WTC11 (cell line): Measurements from ENCODE around the gene FRK. TPM values are rescaled to one million over a fixed set of nuclear protein-coding genes. Genes with fewer than 3 reads are reported as not detected.

ENCODE experiments used
- ATAC-seq: fragments of 200-7000 bp; cut with Tn5 transposase; 2 replicates; pipeline ENCODE4 v1.10.0; 2021; ENCODE audit warnings: mild to moderate bottlenecking, moderate library complexity
- CTCF ChIA-PET: fragments of 300-600 bp; sonication (Branson Sonifier 250); formaldehyde crosslinking; loops from one replicate; lab custom pipeline; 2021; ENCODE audit warnings: antibody characterized with exemption; lab: Charles Lee
- POLR2A ChIA-PET: fragments of 350-600 bp; sonication (Branson Sonifier 250); formaldehyde crosslinking; loops from one replicate; lab custom pipeline; 2021; ENCODE audit warnings: antibody characterized with exemption; lab: Charles Lee
- DNase-seq: peaks from one replicate; pipeline ENCODE4 v3.0.0; 2021; ENCODE audit warnings: low spot score
- H3K27ac Mint-ChIP-seq: 2 replicates; pipeline ENCODE4 v1.8.0; 2021; ENCODE audit warnings: mixed read lengths
- H3K27me3 Mint-ChIP-seq: 2 replicates; pipeline ENCODE4 v1.8.0; 2021; ENCODE audit warnings: low read depth, mild to moderate bottlenecking, moderate library complexity, mixed read lengths
- H3K36me3 Mint-ChIP-seq: 2 replicates; pipeline ENCODE4 v1.8.0; 2021; ENCODE audit warnings: mixed read lengths
- H3K4me1 Mint-ChIP-seq: 2 replicates; pipeline ENCODE4 v1.8.0; 2022; ENCODE audit warnings: mixed read lengths
- H3K4me3 Mint-ChIP-seq: 2 replicates; pipeline ENCODE4 v1.8.0; 2021; ENCODE audit warnings: mild to moderate bottlenecking, moderate library complexity, mixed read lengths
- H3K9me3 Mint-ChIP-seq: 2 replicates; pipeline ENCODE4 v1.8.0; 2021; ENCODE audit warnings: mixed read lengths
- CREB1 ChIP-seq: sonication (generic); formaldehyde crosslinking; IDR thresholded peaks from 2 replicates; pipeline ENCODE4 v1.8.0; 2023; ENCODE audit warnings: mild to moderate bottlenecking, missing genetic modification reagents
- ELF4 ChIP-seq: sonication (generic); formaldehyde crosslinking; IDR thresholded peaks from 2 replicates; pipeline ENCODE4 v1.8.1; 2022; ENCODE audit warnings: low read depth, mild to moderate bottlenecking, moderate library complexity, missing genetic modification reagents
- ESRRA ChIP-seq: sonication (generic); formaldehyde crosslinking; IDR thresholded peaks from 2 replicates; pipeline ENCODE4 v1.8.1; 2022; ENCODE audit warnings: mild to moderate bottlenecking, missing genetic modification reagents, borderline replicate concordance
- NR1H2 ChIP-seq: sonication (generic); formaldehyde crosslinking; IDR thresholded peaks from 2 replicates; pipeline ENCODE4 v1.9.0; 2021; ENCODE audit warnings: mild to moderate bottlenecking, moderate library complexity, missing genetic modification reagents
- SMAD3 ChIP-seq: sonication (generic); formaldehyde crosslinking; IDR thresholded peaks from 2 replicates; pipeline ENCODE4 v1.8.0; 2022; ENCODE audit warnings: missing genetic modification reagents, mild to moderate bottlenecking, borderline replicate concordance
- SMAD4 ChIP-seq: sonication (generic); formaldehyde crosslinking; IDR thresholded peaks from 2 replicates; pipeline ENCODE4 v1.8.0; 2022; ENCODE audit warnings: mild to moderate bottlenecking, missing genetic modification reagents
- ZBTB21 ChIP-seq: sonication (generic); formaldehyde crosslinking; IDR thresholded peaks from 2 replicates; pipeline ENCODE4 v1.8.1; 2023; ENCODE audit warnings: mild to moderate bottlenecking, missing genetic modification reagents, borderline replicate concordance
- ZNF121 ChIP-seq: sonication (generic); formaldehyde crosslinking; IDR thresholded peaks from 2 replicates; pipeline ENCODE4 v1.8.0; 2023; ENCODE audit warnings: missing genetic modification reagents
- total RNA-seq: library from RNA; stranded (reverse); gene quantifications from 3 replicates; pipeline ENCODE4 v1.2.3, GENCODE V29; 2021
- TF ChIP-seq, protein P1 (sequence below): sonication (generic); formaldehyde crosslinking; IDR thresholded peaks from 2 replicates; pipeline ENCODE4 v1.8.1; 2022; ENCODE audit warnings: missing genetic modification reagents, borderline replicate concordance
- TF ChIP-seq, protein P2 (sequence below): fragments of 250-450 bp; sonication (Bioruptor Pico); IDR thresholded peaks from 2 replicates; pipeline ENCODE4 v1.9.0; 2021; ENCODE audit warnings: mild to moderate bottlenecking
- TF ChIP-seq, protein P3 (sequence below): fragments of 250-450 bp; sonication (Bioruptor Pico); IDR thresholded peaks from 2 replicates; pipeline ENCODE4 v1.8.0; 2021; ENCODE audit warnings: mild to moderate bottlenecking
- TF ChIP-seq, protein P4 (sequence below): sonication (generic); formaldehyde crosslinking; conservative IDR thresholded peaks from 2 replicates; pipeline ENCODE4 v1.8.1; 2022; ENCODE audit warnings: mild to moderate bottlenecking, missing genetic modification reagents
- TF ChIP-seq, protein P5 (sequence below): fragments of 250-450 bp; sonication (Bioruptor Pico); IDR thresholded peaks from 2 replicates; pipeline ENCODE4 v1.9.0; 2021; ENCODE audit warnings: mild to moderate bottlenecking
- TF ChIP-seq, protein P6 (sequence below): sonication (generic); formaldehyde crosslinking; IDR thresholded peaks from 2 replicates; pipeline ENCODE4 v1.8.0; 2022; ENCODE audit warnings: missing genetic modification reagents

FRK gene
- total RNA-seq, 1 experiment from 2014 or later: 0.13 TPM

DNA sequence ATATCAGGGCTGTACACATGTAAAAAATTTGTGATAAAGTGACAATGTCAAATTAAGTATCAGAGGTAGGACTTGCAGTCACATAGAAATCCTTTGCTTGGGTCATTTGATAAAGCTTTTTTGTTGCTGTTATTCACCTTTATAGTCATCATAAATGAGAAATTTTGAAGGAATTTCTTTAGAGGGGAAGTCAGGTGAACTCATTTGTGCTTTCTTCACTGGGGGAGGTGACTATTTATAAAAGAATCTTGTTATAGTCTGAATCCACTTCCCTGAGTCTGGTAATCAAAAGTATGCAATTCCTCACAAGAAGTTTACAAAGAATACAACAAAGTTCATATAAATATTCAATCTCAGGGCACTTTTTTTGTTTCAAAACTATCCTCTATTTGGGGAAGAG is 47.7 kb downstream of the FRK start:
- H3K36me3 Mint-ChIP-seq: no peaks in the 10 kb centered on the region
- H3K4me1 Mint-ChIP-seq: no peaks in the 10 kb centered on the region; the same call in 1 of the 2 replicates
- H3K27me3 Mint-ChIP-seq: no peaks in the 10 kb centered on the region
- no peak overlapping the region for H3K4me3 Mint-ChIP-seq
- CTCF ChIA-PET: interaction anchor here (1.6 kb wide), 1 partner anchor 84 kb away, joined by 7 read pairs; no protein-coding TSS in a partner anchor
- DNase-seq (no peak), ATAC-seq (no peak)
- POLR2A ChIA-PET: no interaction called here
- no peak for TF ChIP-seq CREB1
- H3K9me3 Mint-ChIP-seq: no peaks in the 10 kb centered on the region
- no peak overlapping the region for H3K27ac Mint-ChIP-seq

DNA sequence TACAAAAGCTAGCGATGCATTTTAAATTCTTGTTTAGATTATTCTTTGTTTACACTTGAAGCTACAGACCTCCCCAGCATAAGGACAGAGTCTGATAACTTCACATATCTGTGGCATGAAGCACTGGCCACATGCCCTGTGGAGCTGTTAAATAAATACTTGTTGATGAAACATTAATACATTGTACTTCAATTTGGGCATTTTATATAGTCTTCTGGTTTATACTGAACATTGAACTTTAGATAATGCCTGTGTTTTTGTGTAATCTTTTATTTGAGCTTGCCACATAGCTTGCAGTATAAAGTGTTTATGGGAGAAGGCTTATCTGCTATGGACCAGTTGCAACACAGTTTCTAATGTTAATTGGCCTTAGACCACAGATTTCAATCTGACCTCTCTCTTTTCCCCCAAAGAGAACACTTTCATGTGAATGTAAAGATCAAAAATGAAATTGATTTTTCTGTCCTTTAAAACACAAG is 48.2 kb downstream of the FRK start:
- POLR2A ChIA-PET: no interaction called here
- H3K4me3 Mint-ChIP-seq: no peak overlapping the region
- no peaks in the 10 kb centered on the region for H3K9me3 Mint-ChIP-seq
- DNase-seq (no peak), ATAC-seq (no peak)
- H3K36me3 Mint-ChIP-seq: no peaks in the 10 kb centered on the region
- CTCF ChIA-PET: interaction anchor here (1.6 to 2.0 kb wide), 2 partner anchors 84 to 99 kb away, joined by 7 to 18 read pairs; no protein-coding TSS in a partner anchor
- no peaks in the 10 kb centered on the region for H3K27me3 Mint-ChIP-seq
- no peak for TF ChIP-seq ESRRA (CRISPR knock-in tag)
- TF ChIP-seq, protein P1, sequence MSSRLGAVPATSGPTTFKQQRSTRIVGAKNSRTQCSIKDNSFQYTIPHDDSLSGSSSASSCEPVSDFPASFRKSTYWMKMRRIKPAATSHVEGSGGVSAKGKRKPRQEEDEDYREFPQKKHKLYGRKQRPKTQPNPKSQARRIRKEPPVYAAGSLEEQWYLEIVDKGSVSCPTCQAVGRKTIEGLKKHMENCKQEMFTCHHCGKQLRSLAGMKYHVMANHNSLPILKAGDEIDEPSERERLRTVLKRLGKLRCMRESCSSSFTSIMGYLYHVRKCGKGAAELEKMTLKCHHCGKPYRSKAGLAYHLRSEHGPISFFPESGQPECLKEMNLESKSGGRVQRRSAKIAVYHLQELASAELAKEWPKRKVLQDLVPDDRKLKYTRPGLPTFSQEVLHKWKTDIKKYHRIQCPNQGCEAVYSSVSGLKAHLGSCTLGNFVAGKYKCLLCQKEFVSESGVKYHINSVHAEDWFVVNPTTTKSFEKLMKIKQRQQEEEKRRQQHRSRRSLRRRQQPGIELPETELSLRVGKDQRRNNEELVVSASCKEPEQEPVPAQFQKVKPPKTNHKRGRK (CRISPR knock-in tag): no peak
- TF ChIP-seq, protein P2, sequence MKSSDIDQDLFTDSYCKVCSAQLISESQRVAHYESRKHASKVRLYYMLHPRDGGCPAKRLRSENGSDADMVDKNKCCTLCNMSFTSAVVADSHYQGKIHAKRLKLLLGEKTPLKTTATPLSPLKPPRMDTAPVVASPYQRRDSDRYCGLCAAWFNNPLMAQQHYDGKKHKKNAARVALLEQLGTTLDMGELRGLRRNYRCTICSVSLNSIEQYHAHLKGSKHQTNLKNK (CRISPR knock-in tag): no peak
- TF ChIP-seq, protein P3, sequence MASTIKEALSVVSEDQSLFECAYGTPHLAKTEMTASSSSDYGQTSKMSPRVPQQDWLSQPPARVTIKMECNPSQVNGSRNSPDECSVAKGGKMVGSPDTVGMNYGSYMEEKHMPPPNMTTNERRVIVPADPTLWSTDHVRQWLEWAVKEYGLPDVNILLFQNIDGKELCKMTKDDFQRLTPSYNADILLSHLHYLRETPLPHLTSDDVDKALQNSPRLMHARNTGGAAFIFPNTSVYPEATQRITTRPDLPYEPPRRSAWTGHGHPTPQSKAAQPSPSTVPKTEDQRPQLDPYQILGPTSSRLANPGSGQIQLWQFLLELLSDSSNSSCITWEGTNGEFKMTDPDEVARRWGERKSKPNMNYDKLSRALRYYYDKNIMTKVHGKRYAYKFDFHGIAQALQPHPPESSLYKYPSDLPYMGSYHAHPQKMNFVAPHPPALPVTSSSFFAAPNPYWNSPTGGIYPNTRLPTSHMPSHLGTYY (CRISPR knock-in tag): no peak
- TF ChIP-seq ELF4 (CRISPR knock-in tag): no peak
- TF ChIP-seq, protein P4, sequence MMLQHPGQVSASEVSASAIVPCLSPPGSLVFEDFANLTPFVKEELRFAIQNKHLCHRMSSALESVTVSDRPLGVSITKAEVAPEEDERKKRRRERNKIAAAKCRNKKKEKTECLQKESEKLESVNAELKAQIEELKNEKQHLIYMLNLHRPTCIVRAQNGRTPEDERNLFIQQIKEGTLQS (CRISPR knock-in tag): no peak
- TF ChIP-seq SMAD3 (CRISPR knock-in tag): no peak
- TF ChIP-seq NR1H2: no peak
- TF ChIP-seq SMAD4: no peak
- no peak for TF ChIP-seq ZBTB21 (CRISPR knock-in tag)
- TF ChIP-seq ZNF121 (CRISPR knock-in tag): no peak
- TF ChIP-seq, protein P5, sequence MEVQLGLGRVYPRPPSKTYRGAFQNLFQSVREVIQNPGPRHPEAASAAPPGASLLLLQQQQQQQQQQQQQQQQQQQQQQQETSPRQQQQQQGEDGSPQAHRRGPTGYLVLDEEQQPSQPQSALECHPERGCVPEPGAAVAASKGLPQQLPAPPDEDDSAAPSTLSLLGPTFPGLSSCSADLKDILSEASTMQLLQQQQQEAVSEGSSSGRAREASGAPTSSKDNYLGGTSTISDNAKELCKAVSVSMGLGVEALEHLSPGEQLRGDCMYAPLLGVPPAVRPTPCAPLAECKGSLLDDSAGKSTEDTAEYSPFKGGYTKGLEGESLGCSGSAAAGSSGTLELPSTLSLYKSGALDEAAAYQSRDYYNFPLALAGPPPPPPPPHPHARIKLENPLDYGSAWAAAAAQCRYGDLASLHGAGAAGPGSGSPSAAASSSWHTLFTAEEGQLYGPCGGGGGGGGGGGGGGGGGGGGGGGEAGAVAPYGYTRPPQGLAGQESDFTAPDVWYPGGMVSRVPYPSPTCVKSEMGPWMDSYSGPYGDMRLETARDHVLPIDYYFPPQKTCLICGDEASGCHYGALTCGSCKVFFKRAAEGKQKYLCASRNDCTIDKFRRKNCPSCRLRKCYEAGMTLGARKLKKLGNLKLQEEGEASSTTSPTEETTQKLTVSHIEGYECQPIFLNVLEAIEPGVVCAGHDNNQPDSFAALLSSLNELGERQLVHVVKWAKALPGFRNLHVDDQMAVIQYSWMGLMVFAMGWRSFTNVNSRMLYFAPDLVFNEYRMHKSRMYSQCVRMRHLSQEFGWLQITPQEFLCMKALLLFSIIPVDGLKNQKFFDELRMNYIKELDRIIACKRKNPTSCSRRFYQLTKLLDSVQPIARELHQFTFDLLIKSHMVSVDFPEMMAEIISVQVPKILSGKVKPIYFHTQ (CRISPR knock-in tag): no peak
- TF ChIP-seq, protein P6, sequence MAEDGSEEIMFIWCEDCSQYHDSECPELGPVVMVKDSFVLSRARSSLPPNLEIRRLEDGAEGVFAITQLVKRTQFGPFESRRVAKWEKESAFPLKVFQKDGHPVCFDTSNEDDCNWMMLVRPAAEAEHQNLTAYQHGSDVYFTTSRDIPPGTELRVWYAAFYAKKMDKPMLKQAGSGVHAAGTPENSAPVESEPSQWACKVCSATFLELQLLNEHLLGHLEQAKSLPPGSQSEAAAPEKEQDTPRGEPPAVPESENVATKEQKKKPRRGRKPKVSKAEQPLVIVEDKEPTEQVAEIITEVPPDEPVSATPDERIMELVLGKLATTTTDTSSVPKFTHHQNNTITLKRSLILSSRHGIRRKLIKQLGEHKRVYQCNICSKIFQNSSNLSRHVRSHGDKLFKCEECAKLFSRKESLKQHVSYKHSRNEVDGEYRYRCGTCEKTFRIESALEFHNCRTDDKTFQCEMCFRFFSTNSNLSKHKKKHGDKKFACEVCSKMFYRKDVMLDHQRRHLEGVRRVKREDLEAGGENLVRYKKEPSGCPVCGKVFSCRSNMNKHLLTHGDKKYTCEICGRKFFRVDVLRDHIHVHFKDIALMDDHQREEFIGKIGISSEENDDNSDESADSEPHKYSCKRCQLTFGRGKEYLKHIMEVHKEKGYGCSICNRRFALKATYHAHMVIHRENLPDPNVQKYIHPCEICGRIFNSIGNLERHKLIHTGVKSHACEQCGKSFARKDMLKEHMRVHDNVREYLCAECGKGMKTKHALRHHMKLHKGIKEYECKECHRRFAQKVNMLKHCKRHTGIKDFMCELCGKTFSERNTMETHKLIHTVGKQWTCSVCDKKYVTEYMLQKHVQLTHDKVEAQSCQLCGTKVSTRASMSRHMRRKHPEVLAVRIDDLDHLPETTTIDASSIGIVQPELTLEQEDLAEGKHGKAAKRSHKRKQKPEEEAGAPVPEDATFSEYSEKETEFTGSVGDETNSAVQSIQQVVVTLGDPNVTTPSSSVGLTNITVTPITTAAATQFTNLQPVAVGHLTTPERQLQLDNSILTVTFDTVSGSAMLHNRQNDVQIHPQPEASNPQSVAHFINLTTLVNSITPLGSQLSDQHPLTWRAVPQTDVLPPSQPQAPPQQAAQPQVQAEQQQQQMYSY (CRISPR knock-in tag): no peak
- no peaks in the 10 kb centered on the region; the same call in 1 of the 2 replicates for H3K4me1 Mint-ChIP-seq
- H3K27ac Mint-ChIP-seq: no peak overlapping the region
